Measurements from ENCODE around the gene PPP6R2. TPM values are rescaled to one million over a fixed set of nuclear protein-coding genes. Genes with fewer than 3 reads are reported as not detected.

Gene PPP6R2
- total and polyA plus RNA-seq, 2 donors (not counting 3 experiments of a cell fraction or from before 2014, with no cell fraction given): 38.6 to 54.6 TPM

DNA sequence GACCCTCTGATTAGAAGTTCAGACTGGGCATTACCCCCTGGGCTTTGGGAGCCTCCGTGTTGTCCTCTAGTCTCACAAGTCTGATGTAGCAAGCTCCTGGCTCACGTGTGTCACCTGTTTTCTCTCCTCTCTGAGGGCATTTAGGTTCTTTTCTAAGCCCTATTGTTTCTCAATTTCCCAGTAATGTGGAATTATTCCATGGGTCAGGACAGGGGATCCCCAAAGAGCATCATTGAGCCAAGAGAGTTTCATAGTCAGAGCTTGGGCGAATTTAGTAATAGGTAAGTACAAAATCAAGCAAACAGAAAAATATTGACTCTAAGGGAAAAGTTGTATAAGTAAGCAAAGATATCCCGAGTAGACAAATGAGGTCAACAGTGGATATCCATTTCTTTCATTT is 57.3 kb downstream of the PPP6R2 start:
- no peak for DNase-seq (ENCODE audit: low read depth, low spot score)
- Histone ChIP-seq H3K9me3 (replicated peaks; ENCODE audit: control insufficient read depth, insufficient read depth, low read length) (no peaks in the 10 kb centered on the region), H2AFZ (ENCODE audit: low read depth, low read length) (no peak overlapping the region), H3K9ac (replicated peaks; ENCODE audit: extremely low read depth, insufficient read depth, low read length) (no peak overlapping the region), H3K9me1 (replicated peaks; ENCODE audit: control insufficient read depth, extremely low read depth, insufficient read depth, low read length) (no peaks in the 10 kb centered on the region), H3K4me1 (ENCODE audit: control insufficient read depth, extremely low read depth, insufficient read depth, low read length) (peaks cover 30% of the 10 kb centered on the region), H3K27ac (ENCODE audit: insufficient read depth, low read depth, low read length) (no peak overlapping the region), H3K79me2 (ENCODE audit: control insufficient read depth, insufficient read depth, low read length) (peaks cover 6% of the 10 kb centered on the region), H3K4me3 (replicated peaks in 1 of 3; ENCODE audit: insufficient read depth in 1 of 3, low read depth in 1 of 3, low read length in 3 of 3) (no peak overlapping the region), H3K4me2 (ENCODE audit: insufficient read depth, low read length) (no peak overlapping the region), H3K27me3 (ENCODE audit: control insufficient read depth in 2 of 2, insufficient read depth in 2 of 2, low read length in 2 of 2) (no peaks in the 10 kb centered on the region), H4K20me1 (replicated peaks; ENCODE audit: control insufficient read depth, extremely low read depth, insufficient read depth, low read length) (no peaks in the 10 kb centered on the region), H3K36me3 (ENCODE audit: control insufficient read depth in 2 of 2, extremely low read depth in 1 of 2, insufficient read depth in 2 of 2, low read length in 2 of 2) (peaks cover 0 to 3% of the 10 kb centered on the region in 2 experiments)
- POLR2A ChIA-PET: no interaction called here
- no TSS peak for BruUV-seq (replicated peaks)
- TF ChIP-seq POLR2A (IDR thresholded peaks at IDR 0.05; ENCODE audit: low read depth, low read length): no peak
- TF ChIP-seq GATA2 (IDR thresholded peaks at IDR 0.05; ENCODE audit: insufficient read depth, insufficient read length, low read depth, low read length): no peak
- TF ChIP-seq, protein P1, sequence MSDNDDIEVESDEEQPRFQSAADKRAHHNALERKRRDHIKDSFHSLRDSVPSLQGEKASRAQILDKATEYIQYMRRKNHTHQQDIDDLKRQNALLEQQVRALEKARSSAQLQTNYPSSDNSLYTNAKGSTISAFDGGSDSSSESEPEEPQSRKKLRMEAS (IDR thresholded peaks at IDR 0.05; ENCODE audit: insufficient read depth, insufficient read length): no peak
- TF ChIP-seq MYC (IDR thresholded peaks at IDR 0.05; ENCODE audit: low read depth, low read length): no peak
- no peak for TF ChIP-seq JUN (IDR thresholded peaks at IDR 0.05; ENCODE audit: borderline replicate concordance, insufficient read depth, insufficient read length, low read depth)
- no peak for TF ChIP-seq FOS (IDR thresholded peaks at IDR 0.05; ENCODE audit: borderline replicate concordance, insufficient read depth, low read length)
- TF ChIP-seq, protein P2, sequence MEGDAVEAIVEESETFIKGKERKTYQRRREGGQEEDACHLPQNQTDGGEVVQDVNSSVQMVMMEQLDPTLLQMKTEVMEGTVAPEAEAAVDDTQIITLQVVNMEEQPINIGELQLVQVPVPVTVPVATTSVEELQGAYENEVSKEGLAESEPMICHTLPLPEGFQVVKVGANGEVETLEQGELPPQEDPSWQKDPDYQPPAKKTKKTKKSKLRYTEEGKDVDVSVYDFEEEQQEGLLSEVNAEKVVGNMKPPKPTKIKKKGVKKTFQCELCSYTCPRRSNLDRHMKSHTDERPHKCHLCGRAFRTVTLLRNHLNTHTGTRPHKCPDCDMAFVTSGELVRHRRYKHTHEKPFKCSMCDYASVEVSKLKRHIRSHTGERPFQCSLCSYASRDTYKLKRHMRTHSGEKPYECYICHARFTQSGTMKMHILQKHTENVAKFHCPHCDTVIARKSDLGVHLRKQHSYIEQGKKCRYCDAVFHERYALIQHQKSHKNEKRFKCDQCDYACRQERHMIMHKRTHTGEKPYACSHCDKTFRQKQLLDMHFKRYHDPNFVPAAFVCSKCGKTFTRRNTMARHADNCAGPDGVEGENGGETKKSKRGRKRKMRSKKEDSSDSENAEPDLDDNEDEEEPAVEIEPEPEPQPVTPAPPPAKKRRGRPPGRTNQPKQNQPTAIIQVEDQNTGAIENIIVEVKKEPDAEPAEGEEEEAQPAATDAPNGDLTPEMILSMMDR (IDR thresholded peaks at IDR 0.05; ENCODE audit: extremely low read depth in 1 of 2, insufficient read depth in 1 of 2, low read depth in 1 of 2, low read length in 2 of 2): no peak
- no peak for TF ChIP-seq EZH2 (IDR thresholded peaks at IDR 0.05; ENCODE audit: borderline replicate concordance, low read depth, low read length, severe bottlenecking)
- TF ChIP-seq POLR2AphosphoS5 (IDR thresholded peaks at IDR 0.05; ENCODE audit: insufficient read depth, low read depth, low read length): no peak
- FAIRE-seq: no peak
- CTCF ChIA-PET: interaction anchor here (0.8 to 1.4 kb wide), 7 partner anchors 15 to 221 kb away, joined by 3 to 5 read pairs (median 4); partner anchors contain the start of gene SCO2
- dilution Hi-C loops (cut with MboI; ENCODE audit: extremely low pct_ligation_motif_present, low sequenced_read_pairs): no loop called here
- intact Hi-C loops (cut with micrococcal nuclease): loop anchor here (5.0 kb wide), 1 partner anchor 97 kb away; no protein-coding TSS in a partner anchor
